CD4-positive, alpha-beta T cell (primary cell): Measurements from ENCODE around the gene CD99. TPM values are rescaled to one million over a fixed set of nuclear protein-coding genes. Genes with fewer than 3 reads are reported as not detected.
A peak's percentile ranks its signal among the peaks of the same experiment; 100 is the strongest.

Source experiments
- ATAC-seq: fragments of 200-7000 bp; cut with Tn5 transposase; one replicate; pipeline ENCODE4 v1.10.0; 2022; ENCODE audit warnings: mild to moderate bottlenecking; ENCODE audit not compliant: poor library complexity
- CTCF ChIA-PET: fragments of 350-600 bp; sonication (Branson Sonifier 250); formaldehyde crosslinking; loops from one replicate; lab custom pipeline; 2021; ENCODE audit warnings: antibody characterized with exemption, inconsistent platforms; lab: Charles Lee
- POLR2A ChIA-PET: fragments of 350-600 bp; sonication (Branson Sonifier 250); formaldehyde crosslinking; loops from one replicate; lab custom pipeline; 2021; ENCODE audit warnings: antibody characterized with exemption, inconsistent platforms; lab: Charles Lee
- DNase-seq, 14 experiments: peaks; one replicate each; pipeline ENCODE4 v3.0.0-alpha.2; 2013 to 2020; ENCODE audit warnings: mixed read lengths in 2 of 14
- H3K27ac ChIP-seq, 2 donors: one replicate each; pipeline versions ENCODE4 v1.5.1 to v1.7.0; 2013; ENCODE audit warnings: low read length in 2 of 2, low read depth in 1 of 2, mild to moderate bottlenecking in 1 of 2
- H3K27me3 ChIP-seq, 2 experiments: 1 replicate in 1 of 2; 2 replicates in 1 of 2; pipeline versions ENCODE4 v1.6.1 to v1.7.0; 2013; ENCODE audit warnings: low read length in 2 of 2, control low read depth in 1 of 2, mild to moderate bottlenecking in 1 of 2, moderate library complexity in 1 of 2; ENCODE audit not compliant: insufficient read depth in 2 of 2, control insufficient read depth in 1 of 2
- H3K36me3 ChIP-seq: one replicate; pipeline ENCODE4 v1.6.1; 2013; ENCODE audit warnings: low read length, control low read depth; ENCODE audit not compliant: insufficient read depth
- H3K4me1 ChIP-seq: one replicate; pipeline ENCODE4 v1.6.1; 2013; ENCODE audit warnings: low read length, control low read depth; ENCODE audit not compliant: insufficient read depth
- H3K4me3 ChIP-seq: one replicate; pipeline ENCODE4 v1.5.1; 2013; ENCODE audit warnings: mild to moderate bottlenecking, low read length, moderate library complexity
- H3K9me3 ChIP-seq, 2 experiments: 1 replicate in 1 of 2; 2 replicates in 1 of 2; pipeline versions ENCODE4 v1.6.1 to v1.7.0; 2013; ENCODE audit warnings: low read length in 2 of 2, mild to moderate bottlenecking in 2 of 2, control low read depth in 1 of 2, moderate library complexity in 1 of 2; ENCODE audit not compliant: control insufficient read depth in 1 of 2, insufficient read depth in 1 of 2
- H3K27ac Mint-ChIP-seq: one replicate; pipeline ENCODE4 v1.8.0; 2020; ENCODE audit warnings: mixed read lengths
- H3K27me3 Mint-ChIP-seq: one replicate; pipeline ENCODE4 v1.8.0; 2021; ENCODE audit warnings: mixed read lengths
- H3K36me3 Mint-ChIP-seq: one replicate; pipeline ENCODE4 v1.8.0; 2021; ENCODE audit warnings: low read depth, mixed read lengths
- H3K4me1 Mint-ChIP-seq: one replicate; pipeline ENCODE4 v1.8.0; 2021; ENCODE audit warnings: low read depth, mixed read lengths
- H3K4me3 Mint-ChIP-seq: one replicate; pipeline ENCODE4 v1.8.0; 2020; ENCODE audit warnings: mild to moderate bottlenecking, mixed read lengths
- H3K9me3 Mint-ChIP-seq: one replicate; pipeline ENCODE4 v1.8.0; 2020; ENCODE audit warnings: mixed read lengths
- CTCF ChIP-seq: fragments of 200-600 bp; IDR thresholded peaks from one replicate; pipeline ENCODE4 v1.8.0; 2022; ENCODE audit warnings: antibody characterized with exemption, mild to moderate bottlenecking
- intact Hi-C, 2 experiments: fragments of 100-400 bp; cut with DNase I in 1 of 2; cut with micrococcal nuclease in 1 of 2; formaldehyde crosslinking; loops; one replicate each; pipeline versions ENCODE4 v1.15.1 to v1.9.0; 2023 to 2025; cut with DNase I, micrococcal nuclease
- polyA plus RNA-seq, 2 donors: library from polyadenylated mRNA; unstranded; fragments of 120-200 nt; gene quantifications; one replicate each; pipeline ENCODE4 v1.2.1, GENCODE V29; 2013
- total RNA-seq, 174 experiments: library from RNA in 2 of 174; stranded (reverse) in 2 of 174; gene quantifications; one replicate each; pipeline ENCODE4 v1.2.3 and lab custom pipeline; 2021 to 2026

The CD99 gene
- total RNA-seq (100 to 1,000 TPM; 170 to 184 TPM), total RNA-seq (lab: John Stamatoyannopoulos, UW) (52.0 to 222 (median 101) reads per million in 172 experiments)
- polyA plus RNA-seq (2013, experiment 1 of 2) = 355 TPM
- 302 TPM for polyA plus RNA-seq (2013, experiment 2 of 2)

- ATAC-seq (peak; percentile 85), DNase-seq (peak; percentile 79 to 96 (median 89))
- peak within 1 kb of the TSS; percentile 96 for H3K4me3 ChIP-seq
- peaks cover 11% of the 10 kb centered on the region for H3K36me3 Mint-ChIP-seq
- no peaks in the 10 kb centered on the region for H3K36me3 ChIP-seq
- TF ChIP-seq CTCF = no peak
- ChIA-PET POLR2A (no interaction called here), CTCF (no interaction called here)
- no peaks in the 10 kb centered on the region for H3K9me3 Mint-ChIP-seq
- peaks cover 47% of the 10 kb centered on the region for H3K4me1 ChIP-seq
- intact Hi-C loops = loop anchor here (5.0 to 10.0 kb wide), 8 partner anchors 36 to 1296 kb away; partner anchors contain the start of genes ASMTL (in 1 of the 2), P2RY8 (in 1 of the 2) and SLC25A6 (in 1 of the 2)
- peaks cover 40% of the 10 kb centered on the region for H3K4me1 Mint-ChIP-seq
- peak within 1 kb of the TSS; percentile 83 for H3K27ac Mint-ChIP-seq
- H3K27me3 ChIP-seq = no peaks in the 10 kb centered on the region
- no peaks in the 10 kb centered on the region for H3K27me3 Mint-ChIP-seq
- peak within 1 kb of the TSS; percentile 61 to 62 for H3K27ac ChIP-seq
- peak within 1 kb of the TSS; percentile 95 for H3K4me3 Mint-ChIP-seq
- no peaks in the 10 kb centered on the region for H3K9me3 ChIP-seq
Measured at GRCh38 chrX:2690856-2691542, at the start of gene CD99. CD99 (plus strand) TSS chrX:2691295; CDS start chrX:2691361, 66 bp downstream.

GRCh38 chrX:2642146-2642545 lies 48.9 kb upstream of the CD99 start:
- Mint-ChIP-seq H3K4me1 (peaks cover 4% of the 10 kb centered on the region), H3K9me3 (no peaks in the 10 kb centered on the region), H3K4me3 (no peak overlapping the region), H3K36me3 (peaks cover 45% of the 10 kb centered on the region), H3K27ac (no peak overlapping the region), H3K27me3 (no peaks in the 10 kb centered on the region)
- no peaks in the 10 kb centered on the region for H3K4me1 ChIP-seq
- ChIA-PET CTCF (no interaction called here), POLR2A (no interaction called here)
- no peaks in the 10 kb centered on the region for H3K9me3 ChIP-seq
- H3K27me3 ChIP-seq = no peaks in the 10 kb centered on the region
- DNase-seq (no peak), ATAC-seq (no peak)
- peaks cover 10% of the 10 kb centered on the region for H3K36me3 ChIP-seq
- H3K27ac ChIP-seq = no peak overlapping the region
- H3K4me3 ChIP-seq = no peak overlapping the region
- intact Hi-C loops = loop anchor here (5.0 to 10.0 kb wide), 2 partner anchors 50 to 993 kb away; partner anchors contain the start of gene CD99 (in 1 of the 2)
- TF ChIP-seq CTCF = no peak

- Histone ChIP-seq H3K9me3 (no peaks in the 10 kb centered on the region), H3K4me1 (no peaks in the 10 kb centered on the region), H3K36me3 (peaks cover 10% of the 10 kb centered on the region), H3K4me3 (no peak overlapping the region), H3K27me3 (no peaks in the 10 kb centered on the region), H3K27ac (no peak overlapping the region)
- intact Hi-C loops = loop anchor here (5.0 to 10.0 kb wide), 2 partner anchors 50 to 992 kb away; partner anchors contain the start of gene CD99 (in 1 of the 2)
- peaks cover 4% of the 10 kb centered on the region for H3K4me1 Mint-ChIP-seq
- ATAC-seq (no peak), DNase-seq (no peak)
- H3K27me3 Mint-ChIP-seq = no peaks in the 10 kb centered on the region
- no peak overlapping the region for H3K4me3 Mint-ChIP-seq
- ChIA-PET CTCF (no interaction called here), POLR2A (no interaction called here)
- no peaks in the 10 kb centered on the region for H3K9me3 Mint-ChIP-seq
- H3K36me3 Mint-ChIP-seq = peaks cover 39% of the 10 kb centered on the region
- TF ChIP-seq CTCF = no peak
- H3K27ac Mint-ChIP-seq = no peak overlapping the region
Measured at GRCh38 chrX:2642791-2643190, 48.3 kb upstream of the CD99 start.
